ENCODE measurements around the gene PALM.

GRCh38 chr19:737591-738093 lies 28.9 kb downstream of the PALM start:
- TF ChIP-seq POLR2A (IDR thresholded peaks at IDR 0.05) (no peak), EP300 (IDR thresholded peaks at IDR 0.05) (no peak)
- TF ChIP-seq, protein P1, sequence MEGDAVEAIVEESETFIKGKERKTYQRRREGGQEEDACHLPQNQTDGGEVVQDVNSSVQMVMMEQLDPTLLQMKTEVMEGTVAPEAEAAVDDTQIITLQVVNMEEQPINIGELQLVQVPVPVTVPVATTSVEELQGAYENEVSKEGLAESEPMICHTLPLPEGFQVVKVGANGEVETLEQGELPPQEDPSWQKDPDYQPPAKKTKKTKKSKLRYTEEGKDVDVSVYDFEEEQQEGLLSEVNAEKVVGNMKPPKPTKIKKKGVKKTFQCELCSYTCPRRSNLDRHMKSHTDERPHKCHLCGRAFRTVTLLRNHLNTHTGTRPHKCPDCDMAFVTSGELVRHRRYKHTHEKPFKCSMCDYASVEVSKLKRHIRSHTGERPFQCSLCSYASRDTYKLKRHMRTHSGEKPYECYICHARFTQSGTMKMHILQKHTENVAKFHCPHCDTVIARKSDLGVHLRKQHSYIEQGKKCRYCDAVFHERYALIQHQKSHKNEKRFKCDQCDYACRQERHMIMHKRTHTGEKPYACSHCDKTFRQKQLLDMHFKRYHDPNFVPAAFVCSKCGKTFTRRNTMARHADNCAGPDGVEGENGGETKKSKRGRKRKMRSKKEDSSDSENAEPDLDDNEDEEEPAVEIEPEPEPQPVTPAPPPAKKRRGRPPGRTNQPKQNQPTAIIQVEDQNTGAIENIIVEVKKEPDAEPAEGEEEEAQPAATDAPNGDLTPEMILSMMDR (IDR thresholded peaks at IDR 0.05) = peak in 1 of 3 donors; percentile 17
